K562 (cell line): ENCODE results near the gene NCOA3. TPM values are rescaled to one million over a fixed set of nuclear protein-coding genes. Genes with fewer than 3 reads are reported as not detected.

Source experiments
- ELF1 ChIP-seq: fragments of 200-800 bp; sonication (Bioruptor generic); IDR thresholded peaks from 2 replicates; pipeline ENCODE4 v1.6.1; 2016; ENCODE audit warnings: missing genetic modification characterization, missing compliant biosample characterization
- EP300 ChIP-seq: IDR thresholded peaks from 2 replicates; pipeline ENCODE4 v1.6.1; 2012; ENCODE audit warnings: low read length, improper control_type of control experiment
- EP400 ChIP-seq: fragments of 450-650 bp; IDR thresholded peaks from 2 replicates; pipeline ENCODE4 v1.6.1; 2017; ENCODE audit warnings: antibody characterized with exemption, mild to moderate bottlenecking, moderate library complexity
- GTF2F1 ChIP-seq: IDR thresholded peaks from 2 replicates; pipeline ENCODE4 v1.6.1; 2011; ENCODE audit warnings: low read depth, low read length, improper control_type of control experiment
- HDAC1 ChIP-seq, 2 experiments: fragments of 450-650 bp; IDR thresholded peaks; 2 replicates each; pipeline ENCODE4 v1.6.1; 2016 to 2017; ENCODE audit warnings: inconsistent platforms in 1 of 2, mild to moderate bottlenecking in 1 of 2, moderate library complexity in 1 of 2
- IRF9 ChIP-seq: fragments of 450-650 bp; IDR thresholded peaks from 2 replicates; pipeline ENCODE4 v1.6.1; 2016; ENCODE audit warnings: missing biosample characterization, missing genetic modification characterization
- KLF13 ChIP-seq: fragments of 450-650 bp; IDR thresholded peaks from 2 replicates; pipeline ENCODE4 v1.6.1; 2016; ENCODE audit warnings: missing genetic modification characterization, low read depth, mild to moderate bottlenecking, missing compliant biosample characterization, moderate library complexity, borderline replicate concordance
- MAFF ChIP-seq: IDR thresholded peaks from 2 replicates; pipeline ENCODE4 v1.6.1; 2012; ENCODE audit warnings: low read length, improper control_type of control experiment
- NCOA1 ChIP-seq: fragments of 450-650 bp; IDR thresholded peaks from 2 replicates; pipeline ENCODE4 v1.6.1; 2016; ENCODE audit warnings: low read depth
- SMARCC2 ChIP-seq: fragments of 450-650 bp; IDR thresholded peaks from 2 replicates; pipeline ENCODE4 v1.6.1; 2017; ENCODE audit warnings: antibody characterized with exemption, moderate library complexity, mild to moderate bottlenecking, low read depth
- ZBTB33 ChIP-seq: sonication (generic); formaldehyde crosslinking; IDR thresholded peaks from 2 replicates; pipeline ENCODE4 v1.8.1; 2023; ENCODE audit warnings: mild to moderate bottlenecking, missing genetic modification reagents
- ZNF584 ChIP-seq: fragments of 200-800 bp; sonication (Bioruptor generic); IDR thresholded peaks from 2 replicates; pipeline ENCODE4 v1.6.1; 2016; ENCODE audit warnings: low read depth, mild to moderate bottlenecking, missing genetic modification characterization, missing compliant biosample characterization
- polyA plus RNA-seq, 8 experiments: library from polyadenylated mRNA; depleted of rRNA in 4 of 8; stranded (reverse) in 5 of 8; unstranded in 3 of 8; fragments of >200 nt; fragmentation: Nextera tagmentation in 2 of 8; fragmentation: Illumina TruSeq in 1 of 8; extraction: Ambion mirVana in 2 of 8; extraction: Trizol in 1 of 8; gene quantifications; 2 replicates each; pipeline versions ENCODE4 v1.2.1 to v1.2.3, GENCODE V29; 2011 to 2014; ENCODE audit warnings: inconsistent platforms in 1 of 8, missing spikeins in 1 of 8
- total RNA-seq, 7 experiments: library from RNA; depleted of rRNA in 6 of 7; stranded (reverse); fragments of >200 nt in 6 of 7; fragmentation: Illumina TruSeq in 2 of 7; extraction: Trizol in 2 of 7; gene quantifications; 2 replicates each; pipeline versions ENCODE4 v1.2.1 to v1.2.3, GENCODE V29; 2011 to 2021; ENCODE audit warnings: low replicate concordance in 1 of 7
- TF ChIP-seq, protein P1 (sequence below): fragments of 250-450 bp; sonication (Bioruptor Pico); IDR thresholded peaks from 2 replicates; pipeline ENCODE4 v1.8.0; 2021; ENCODE audit warnings: mild to moderate bottlenecking, moderate library complexity
- TF ChIP-seq, protein P2 (sequence below): fragments of 250-450 bp; sonication (Bioruptor Pico); IDR thresholded peaks from 2 replicates; pipeline ENCODE4 v1.4.0; 2020; ENCODE audit warnings: borderline replicate concordance
- TF ChIP-seq, protein P3 (sequence below): sonication (generic); formaldehyde crosslinking; IDR thresholded peaks from 2 replicates; pipeline ENCODE4 v1.5.0; 2020; ENCODE audit warnings: missing genetic modification reagents

The NCOA3 gene
- total and polyA plus RNA-seq, 9 of the 15 experiments (the other 6 are each of a cell fraction or from before 2014, with no cell fraction given), result 3.2 to 24.3 (median 14.4) TPM

GRCh38 chr20:47606983-47607613 is 105.4 kb downstream of the NCOA3 start (continued):
- TF ChIP-seq, protein P1, sequence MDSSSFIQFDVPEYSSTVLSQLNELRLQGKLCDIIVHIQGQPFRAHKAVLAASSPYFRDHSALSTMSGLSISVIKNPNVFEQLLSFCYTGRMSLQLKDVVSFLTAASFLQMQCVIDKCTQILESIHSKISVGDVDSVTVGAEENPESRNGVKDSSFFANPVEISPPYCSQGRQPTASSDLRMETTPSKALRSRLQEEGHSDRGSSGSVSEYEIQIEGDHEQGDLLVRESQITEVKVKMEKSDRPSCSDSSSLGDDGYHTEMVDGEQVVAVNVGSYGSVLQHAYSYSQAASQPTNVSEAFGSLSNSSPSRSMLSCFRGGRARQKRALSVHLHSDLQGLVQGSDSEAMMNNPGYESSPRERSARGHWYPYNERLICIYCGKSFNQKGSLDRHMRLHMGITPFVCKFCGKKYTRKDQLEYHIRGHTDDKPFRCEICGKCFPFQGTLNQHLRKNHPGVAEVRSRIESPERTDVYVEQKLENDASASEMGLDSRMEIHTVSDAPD, result no peak
- TF ChIP-seq EP300 (peak; percentile 96), ELF1 (tag) (peak; percentile 27; the same call in 1 of the 2 replicates), SMARCC2 (peak; percentile 87), NCOA1 (peak; percentile 41; the same call in 1 of the 2 replicates), HDAC1 (IDR thresholded peaks at IDR 0.05) (no peak), KLF13 (tag) (no peak), GTF2F1 (no peak), IRF9 (tag) (0 out of 2 replicates have a peak, but pooled peaks have one; percentile 20), EP400 (peak; percentile 75), MAFF (no peak), ZNF584 (CRISPR knock-in tag) (peak; percentile 84), ZBTB33 (CRISPR knock-in tag) (no peak)
- TF ChIP-seq, protein P2, sequence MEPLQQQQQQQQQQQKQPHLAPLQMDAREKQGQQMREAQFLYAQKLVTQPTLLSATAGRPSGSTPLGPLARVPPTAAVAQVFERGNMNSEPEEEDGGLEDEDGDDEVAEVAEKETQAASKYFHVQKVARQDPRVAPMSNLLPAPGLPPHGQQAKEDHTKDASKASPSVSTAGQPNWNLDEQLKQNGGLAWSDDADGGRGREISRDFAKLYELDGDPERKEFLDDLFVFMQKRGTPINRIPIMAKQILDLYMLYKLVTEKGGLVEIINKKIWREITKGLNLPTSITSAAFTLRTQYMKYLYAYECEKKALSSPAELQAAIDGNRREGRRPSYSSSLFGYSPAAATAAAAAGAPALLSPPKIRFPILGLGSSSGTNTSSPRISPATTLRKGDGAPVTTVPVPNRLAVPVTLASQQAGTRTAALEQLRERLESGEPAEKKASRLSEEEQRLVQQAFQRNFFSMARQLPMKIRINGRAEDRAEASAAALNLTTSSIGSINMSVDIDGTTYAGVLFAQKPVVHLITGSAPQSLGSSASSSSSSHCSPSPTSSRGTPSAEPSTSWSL (CRISPR knock-in tag), result no peak
- TF ChIP-seq, protein P3, sequence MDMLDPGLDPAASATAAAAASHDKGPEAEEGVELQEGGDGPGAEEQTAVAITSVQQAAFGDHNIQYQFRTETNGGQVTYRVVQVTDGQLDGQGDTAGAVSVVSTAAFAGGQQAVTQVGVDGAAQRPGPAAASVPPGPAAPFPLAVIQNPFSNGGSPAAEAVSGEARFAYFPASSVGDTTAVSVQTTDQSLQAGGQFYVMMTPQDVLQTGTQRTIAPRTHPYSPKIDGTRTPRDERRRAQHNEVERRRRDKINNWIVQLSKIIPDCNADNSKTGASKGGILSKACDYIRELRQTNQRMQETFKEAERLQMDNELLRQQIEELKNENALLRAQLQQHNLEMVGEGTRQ (CRISPR knock-in tag), result no peak
